A204.1 (cell line): Measurements from ENCODE around the gene LRRC73.
"Not testable (repeated sequence)": the region's sequence is repeated elsewhere in the genome, so short reads cannot be mapped to it uniquely, and the experiment has no call there.

Experiments used
- FAIRE-seq: peaks from 2 replicates; lab custom pipeline; 2012; peaks lifted over from hg19 to GRCh38; lab: Jason Lieb, UNC

The LRRC73 gene

GRCh38 chr6:43460032-43460431 is 50.1 kb downstream of the LRRC73 start:
- FAIRE-seq: no peak

- FAIRE-seq: no peak
These were observed 50.6 kb downstream of the LRRC73 start for GRCh38 chr6:43459535-43459934.

GRCh38 chr6:43458154-43458553 is 52.0 kb downstream of the LRRC73 start:
- FAIRE-seq: not testable (repeated sequence)

GRCh38 chr6:43457643-43458042 is 52.5 kb downstream of the LRRC73 start:
- FAIRE-seq: no peak
